Measurements from ENCODE around the gene FAN1. TPM values are rescaled to one million over a fixed set of nuclear protein-coding genes. Genes with fewer than 3 reads are reported as not detected.
A peak's percentile ranks its signal among the peaks of the same experiment; 100 is the strongest.

The FAN1 gene
- total RNA-seq (2013) = 6.5 TPM
- polyA plus RNA-seq = 1 to 10 TPM in 1 of 3 donors, under 1 TPM in 2; 0.38 to 7.9 (median 0.95) TPM
- polyA minus RNA-seq = 1.6 and 1.9 TPM in 2 replicates
- total RNA-seq = 2.4 to 26.4 (median 15.4) reads per million in 11 experiments

DNA sequence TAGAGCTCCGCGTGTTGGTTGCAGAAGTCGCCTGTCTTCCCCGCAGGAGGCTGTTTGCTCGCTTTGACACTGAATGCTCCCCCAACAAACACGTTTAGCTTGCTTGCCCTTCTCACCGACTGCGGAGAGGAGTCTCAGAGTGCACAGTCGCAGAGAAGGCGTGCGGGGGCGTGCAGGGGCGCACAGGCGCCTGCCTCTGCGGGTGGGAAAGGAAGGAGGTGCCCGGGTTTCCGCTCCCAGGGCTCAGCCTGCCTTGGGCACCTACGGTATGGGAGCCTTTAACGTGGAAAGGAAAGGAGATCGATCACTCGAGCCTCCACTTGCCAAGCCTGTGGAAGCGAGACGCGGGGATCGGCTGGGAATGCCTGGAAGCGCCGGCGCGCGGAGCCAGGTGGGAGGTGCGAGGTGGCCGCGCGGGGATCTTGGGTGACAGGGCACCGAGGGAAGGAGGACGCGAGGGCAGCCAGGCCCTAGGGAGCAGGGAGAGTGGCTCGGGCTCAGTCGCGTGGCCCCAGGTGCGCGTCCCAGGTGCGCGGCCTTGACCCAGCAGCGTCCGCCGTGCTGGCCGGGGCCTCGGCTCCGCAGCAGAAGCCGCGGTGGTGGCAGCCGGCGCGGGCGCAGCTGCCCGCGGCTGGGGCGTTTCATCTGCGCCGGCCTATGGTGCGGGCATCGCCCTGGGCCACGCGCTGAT is at the start of gene FAN1:
Gene FAN1, plus strand, starts transcription at position 419 of the 691 bp plus-strand sequence. CDS start 749 bp downstream, outside the sequence.
- H3K27ac Mint-ChIP-seq = peak within 1 kb of the TSS in 6 of 7 donors; percentile 32 to 67 (median 52)
- peak within 1 kb of the TSS; percentile 88 for H2AFZ ChIP-seq (ENCODE audit: insufficient read depth, low read depth, low read length, poor library complexity, severe bottlenecking)
- peaks cover 0 to 5% (median 0%) of the 10 kb centered on the region in 3 donors for H3K27me3 Mint-ChIP-seq (ENCODE audit: low read depth in 3 of 3)
- no peaks in the 10 kb centered on the region for H3K27me3 ChIP-seq (ENCODE audit: control insufficient read depth in 2 of 2, insufficient read depth in 2 of 2, low read length in 2 of 2)
- H3K36me3 Mint-ChIP-seq = peaks cover 22 to 28% of the 10 kb centered on the region in 2 donors
- peaks cover 0 to 1% of the 10 kb centered on the region in 2 donors for H3K36me3 ChIP-seq (replicated peaks in 1 of 2; ENCODE audit: control insufficient read depth in 1 of 2, insufficient read depth in 2 of 2, low read length in 2 of 2)
- no peaks in the 10 kb centered on the region for H3K9me3 ChIP-seq (replicated peaks in 1 of 2; ENCODE audit: control insufficient read depth in 1 of 2, insufficient read depth in 1 of 2, low read length in 2 of 2)
- peaks cover 20% of the 10 kb centered on the region for H3K4me1 Mint-ChIP-seq
- TF ChIP-seq, protein P1, sequence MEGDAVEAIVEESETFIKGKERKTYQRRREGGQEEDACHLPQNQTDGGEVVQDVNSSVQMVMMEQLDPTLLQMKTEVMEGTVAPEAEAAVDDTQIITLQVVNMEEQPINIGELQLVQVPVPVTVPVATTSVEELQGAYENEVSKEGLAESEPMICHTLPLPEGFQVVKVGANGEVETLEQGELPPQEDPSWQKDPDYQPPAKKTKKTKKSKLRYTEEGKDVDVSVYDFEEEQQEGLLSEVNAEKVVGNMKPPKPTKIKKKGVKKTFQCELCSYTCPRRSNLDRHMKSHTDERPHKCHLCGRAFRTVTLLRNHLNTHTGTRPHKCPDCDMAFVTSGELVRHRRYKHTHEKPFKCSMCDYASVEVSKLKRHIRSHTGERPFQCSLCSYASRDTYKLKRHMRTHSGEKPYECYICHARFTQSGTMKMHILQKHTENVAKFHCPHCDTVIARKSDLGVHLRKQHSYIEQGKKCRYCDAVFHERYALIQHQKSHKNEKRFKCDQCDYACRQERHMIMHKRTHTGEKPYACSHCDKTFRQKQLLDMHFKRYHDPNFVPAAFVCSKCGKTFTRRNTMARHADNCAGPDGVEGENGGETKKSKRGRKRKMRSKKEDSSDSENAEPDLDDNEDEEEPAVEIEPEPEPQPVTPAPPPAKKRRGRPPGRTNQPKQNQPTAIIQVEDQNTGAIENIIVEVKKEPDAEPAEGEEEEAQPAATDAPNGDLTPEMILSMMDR (IDR thresholded peaks at IDR 0.05) = no peak
- peaks cover 6 to 21% of the 10 kb centered on the region in 2 donors for H3K4me1 ChIP-seq (ENCODE audit: control insufficient read depth in 1 of 2, insufficient read depth in 2 of 2, low read length in 2 of 2)
- H3K4me3 ChIP-seq (replicated peaks in 1 of 3; ENCODE audit: low read depth in 2 of 3, low read length in 3 of 3) = peak within 1 kb of the TSS; percentile 53 to 84 (median 76)
- H3K9me3 Mint-ChIP-seq = no peaks in the 10 kb centered on the region
- H3K4me3 Mint-ChIP-seq = peak within 1 kb of the TSS; percentile 96
- H4K20me1 ChIP-seq (ENCODE audit: insufficient read depth, low read length) = no peaks in the 10 kb centered on the region
- peak within 1 kb of the TSS; percentile 86 for H3K4me2 ChIP-seq (replicated peaks; ENCODE audit: extremely low read depth, low read length, poor library complexity, severe bottlenecking)
- intact Hi-C loops (cut with micrococcal nuclease) = no loop called here
- H3K9ac ChIP-seq (ENCODE audit: insufficient read depth, low read length, poor library complexity, severe bottlenecking) = peak within 1 kb of the TSS; percentile 56
- H3K27ac ChIP-seq (ENCODE audit: low read depth in 1 of 2, low read length in 2 of 2) = peak within 1 kb of the TSS in 1 of 2 donors; percentile 6
- H3K79me2 ChIP-seq (ENCODE audit: insufficient read depth, low read length) = no peaks in the 10 kb centered on the region
- 0% methylated on average over 44 of the region's 65 CpGs for WGBS (ENCODE audit: insufficient coverage)
- DNase-seq = peak; percentile 28 to 43 (median 29)

DNA sequence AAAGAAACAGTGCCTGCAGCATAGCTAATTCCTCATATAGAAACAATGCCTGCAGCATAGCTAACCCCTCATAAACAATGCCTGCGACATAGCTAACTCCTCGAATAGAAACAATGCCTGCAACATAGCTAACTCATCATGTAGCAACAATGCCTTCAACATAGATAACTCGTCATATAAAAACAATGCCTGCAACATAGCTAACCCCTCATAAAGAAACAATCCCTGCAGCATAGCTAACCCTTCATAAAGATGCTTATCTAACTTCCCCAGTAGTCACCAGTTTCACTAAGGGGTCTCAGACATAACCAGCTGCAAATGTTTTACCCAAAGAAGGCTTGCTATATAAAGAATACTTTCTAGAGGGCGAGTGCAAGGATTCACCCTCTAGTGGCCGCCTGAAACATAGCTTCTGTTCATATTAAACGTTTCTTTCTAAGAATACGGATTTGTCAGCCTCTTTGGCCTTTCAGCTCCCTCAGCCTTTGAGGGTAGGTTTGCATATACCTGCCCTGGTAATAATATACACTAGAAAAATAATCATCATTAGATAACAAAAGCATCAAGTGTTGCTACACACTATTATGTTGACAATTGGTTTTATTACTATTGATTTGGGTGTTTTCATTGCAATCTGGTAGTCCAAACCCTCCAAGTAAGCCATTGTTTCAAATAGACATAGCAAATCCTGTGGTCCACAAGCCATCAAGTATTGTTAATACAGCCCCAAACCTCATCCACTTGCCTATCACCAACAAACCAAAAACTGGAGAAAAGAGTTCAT is 44.4 kb upstream of the FAN1 start:
- H3K27me3 Mint-ChIP-seq (ENCODE audit: low read depth in 3 of 3) = no peaks in the 10 kb centered on the region
- H3K4me3 Mint-ChIP-seq = no peak overlapping the region
- TF ChIP-seq, protein P1 (IDR thresholded peaks at IDR 0.05) = peak; percentile 71
- Histone ChIP-seq H4K20me1 (ENCODE audit: insufficient read depth, low read length) (no peaks in the 10 kb centered on the region), H3K27me3 (ENCODE audit: control insufficient read depth in 2 of 2, insufficient read depth in 2 of 2, low read length in 2 of 2) (no peaks in the 10 kb centered on the region), H3K9ac (ENCODE audit: insufficient read depth, low read length, poor library complexity, severe bottlenecking) (no peak overlapping the region), H3K36me3 (replicated peaks in 1 of 2; ENCODE audit: control insufficient read depth in 1 of 2, insufficient read depth in 2 of 2, low read length in 2 of 2) (no peaks in the 10 kb centered on the region), H3K4me3 (replicated peaks in 1 of 3; ENCODE audit: low read depth in 2 of 3, low read length in 3 of 3) (no peak overlapping the region), H3K4me1 (ENCODE audit: control insufficient read depth in 1 of 2, insufficient read depth in 2 of 2, low read length in 2 of 2) (no peaks in the 10 kb centered on the region), H3K9me3 (replicated peaks in 1 of 2; ENCODE audit: control insufficient read depth in 1 of 2, insufficient read depth in 1 of 2, low read length in 2 of 2) (peaks cover 0 to 3% of the 10 kb centered on the region in 2 donors), H2AFZ (ENCODE audit: insufficient read depth, low read depth, low read length, poor library complexity, severe bottlenecking) (no peak overlapping the region), H3K27ac (ENCODE audit: low read depth in 1 of 2, low read length in 2 of 2) (no peak overlapping the region), H3K4me2 (replicated peaks; ENCODE audit: extremely low read depth, low read length, poor library complexity, severe bottlenecking) (no peak overlapping the region), H3K79me2 (ENCODE audit: insufficient read depth, low read length) (no peaks in the 10 kb centered on the region)
- H3K27ac Mint-ChIP-seq = no peak overlapping the region
- H3K9me3 Mint-ChIP-seq = peaks cover 3 to 8% (median 3%) of the 10 kb centered on the region in 7 donors
- WGBS (ENCODE audit: insufficient coverage) = 46% methylated on average over 3 of the region's 7 CpGs
- no peaks in the 10 kb centered on the region for H3K4me1 Mint-ChIP-seq
- peaks cover 2 to 13% of the 10 kb centered on the region in 2 donors for H3K36me3 Mint-ChIP-seq
- intact Hi-C loops (cut with micrococcal nuclease) = no loop called here
- DNase-seq = no peak

All from CD14-positive monocyte (primary cell).